H1 (cell line): ENCODE measurements around the gene RAP1A. TPM values are rescaled to one million over a fixed set of nuclear protein-coding genes. Genes with fewer than 3 reads are reported as not detected.

Source experiments
- CTCF ChIA-PET: fragments of 300-600 bp; sonication (Branson Sonifier 250); formaldehyde crosslinking; loops from one replicate; lab custom pipeline; 2021; ENCODE audit not compliant: partially characterized antibody; lab: Charles Lee
- POLR2A ChIA-PET: fragments of 300-600 bp; sonication (Branson Sonifier 250); formaldehyde crosslinking; loops from one replicate; lab custom pipeline; 2021; ENCODE audit warnings: inconsistent platforms; ENCODE audit not compliant: partially characterized antibody; lab: Charles Lee
- DNase-seq, 2 experiments: peaks; one replicate each; pipeline versions ENCODE4 v3.0.0 to v3.0.0-alpha.2; 2010 to 2022; ENCODE audit warnings: low spot score in 2 of 2, low read depth in 1 of 2, mixed read lengths in 1 of 2
- FAIRE-seq: peaks from 2 replicates; lab custom pipeline; 2011; peaks lifted over from hg19 to GRCh38; lab: Jason Lieb, UNC
- H2AFZ ChIP-seq: 2 replicates; pipeline ENCODE4 v1.8.1; 2012; ENCODE audit warnings: low read length, inconsistent platforms
- H2AK5ac ChIP-seq: 2 replicates; pipeline ENCODE4 v1.6.1; 2013; ENCODE audit warnings: low read depth, low read length
- H2BK120ac ChIP-seq: replicated peaks from 2 replicates; pipeline ENCODE3; 2013; ENCODE audit warnings: low read depth, low read length, inconsistent platforms
- H2BK12ac ChIP-seq: 2 replicates; pipeline ENCODE4 v1.6.1; 2013; ENCODE audit warnings: low read depth, low read length
- H2BK15ac ChIP-seq: 2 replicates; pipeline ENCODE4 v1.6.1; 2013; ENCODE audit warnings: low read length
- H2BK20ac ChIP-seq: 2 replicates; pipeline ENCODE4 v1.6.1; 2013; ENCODE audit warnings: low read length
- H2BK5ac ChIP-seq: 2 replicates; pipeline ENCODE4 v1.6.1; 2013; ENCODE audit warnings: low read depth, low read length
- H3K14ac ChIP-seq: 2 replicates; pipeline ENCODE4 v1.6.1; 2013; ENCODE audit warnings: inconsistent platforms; ENCODE audit not compliant: insufficient read length
- H3K18ac ChIP-seq: 2 replicates; pipeline ENCODE4 v1.6.1; 2013; ENCODE audit warnings: low read length; ENCODE audit errors: extremely low read depth
- H3K23ac ChIP-seq: 2 replicates; pipeline ENCODE4 v1.6.1; 2013; ENCODE audit warnings: inconsistent platforms; ENCODE audit not compliant: insufficient read length
- H3K23me2 ChIP-seq: 2 replicates; pipeline ENCODE4 v1.6.1; 2013; ENCODE audit warnings: low read depth, low read length
- H3K27ac ChIP-seq: 2 replicates; pipeline ENCODE4 v1.6.1; 2011; ENCODE audit warnings: low read depth, low read length, inconsistent platforms
- H3K27me3 ChIP-seq, 4 experiments: replicated peaks in 1 of 4; 1 replicate in 1 of 4; 2 replicates in 3 of 4; pipeline versions ENCODE4 v1.6.1 to v1.8.1; 2011 to 2013; ENCODE audit warnings: low read length in 3 of 4, mild to moderate bottlenecking in 3 of 4, inconsistent platforms in 2 of 4, mixed read lengths in 2 of 4, moderate library complexity in 1 of 4; ENCODE audit not compliant: control insufficient read depth in 3 of 4, insufficient read depth in 3 of 4; ENCODE audit errors: extremely low read depth in 1 of 4
- H3K36me3 ChIP-seq, 4 experiments: 2 replicates each; pipeline versions ENCODE4 v1.6.1 to v1.8.1; 2011 to 2013; ENCODE audit warnings: mild to moderate bottlenecking in 4 of 4, low read length in 3 of 4, moderate library complexity in 2 of 4, control low read depth in 1 of 4, inconsistent platforms in 1 of 4; ENCODE audit not compliant: insufficient read depth in 4 of 4, control insufficient read depth in 2 of 4
- H3K4ac ChIP-seq: replicated peaks from 2 replicates; pipeline ENCODE3; 2013; ENCODE audit warnings: low read length, low read depth, mixed read lengths, inconsistent platforms; ENCODE audit not compliant: insufficient read length
- H3K4me1 ChIP-seq, 4 experiments: replicated peaks in 1 of 4; 1 replicate in 1 of 4; 2 replicates in 3 of 4; pipeline versions ENCODE4 v1.6.1 to v1.8.1; 2011 to 2013; ENCODE audit warnings: low read length in 3 of 4, inconsistent platforms in 2 of 4, mixed read lengths in 1 of 4; ENCODE audit not compliant: insufficient read depth in 4 of 4, control insufficient read depth in 3 of 4
- H3K4me2 ChIP-seq, 2 experiments: 2 replicates each; pipeline versions ENCODE4 v1.6.1 to v1.8.1; 2011 to 2013; ENCODE audit warnings: low read depth in 2 of 2, low read length in 2 of 2, control low read depth in 1 of 2, inconsistent platforms in 1 of 2, mild to moderate bottlenecking in 1 of 2; ENCODE audit not compliant: insufficient read depth in 1 of 2
- H3K4me3 ChIP-seq, 4 experiments: fragments of 200-600, 300-600 bp in 1 of 4; sonication (generic), shearing (Covaris generic), sonication (Bioruptor Twin) in 1 of 4; 2 replicates each; pipeline versions ENCODE4 v1.5.1 to v1.8.1; 2011 to 2016; ENCODE audit warnings: low read length in 4 of 4, low read depth in 3 of 4, control low read depth in 2 of 4, inconsistent platforms in 2 of 4, mild to moderate bottlenecking in 2 of 4, mixed read lengths in 1 of 4, moderate library complexity in 1 of 4; ENCODE audit not compliant: insufficient read depth in 2 of 4; ENCODE audit errors: extremely low read depth in 1 of 4
- H3K56ac ChIP-seq: replicated peaks from 2 replicates; pipeline ENCODE3; 2013; ENCODE audit warnings: low read depth, mild to moderate bottlenecking, mixed read lengths, low read length, inconsistent platforms; ENCODE audit not compliant: insufficient read length
- H3K79me1 ChIP-seq: 2 replicates; pipeline ENCODE4 v1.6.1; 2013; ENCODE audit warnings: low read depth, low read length, control low read depth
- H3K79me2 ChIP-seq, 2 experiments: 2 replicates each; pipeline versions ENCODE4 v1.6.1 to v1.8.1; 2012 to 2013; ENCODE audit warnings: low read length in 2 of 2, mild to moderate bottlenecking in 2 of 2, inconsistent platforms in 1 of 2; ENCODE audit not compliant: insufficient read depth in 2 of 2, control insufficient read depth in 1 of 2
- H3K9ac ChIP-seq, 4 experiments: replicated peaks in 1 of 4; 1 replicate in 1 of 4; 2 replicates in 3 of 4; pipeline versions ENCODE4 v1.6.1 to v1.8.1; 2011 to 2013; ENCODE audit warnings: low read depth in 3 of 4, low read length in 3 of 4, control low read depth in 2 of 4, mild to moderate bottlenecking in 2 of 4, moderate library complexity in 2 of 4, inconsistent platforms in 1 of 4; ENCODE audit errors: extremely low read depth in 1 of 4
- H3K9me3 ChIP-seq, 2 experiments: 2 replicates each; pipeline versions ENCODE4 v1.6.1 to v1.8.1; 2012 to 2013; ENCODE audit warnings: mild to moderate bottlenecking in 2 of 2, moderate library complexity in 2 of 2, control low read depth in 1 of 2, inconsistent platforms in 1 of 2, low read depth in 1 of 2, low read length in 1 of 2, mixed read lengths in 1 of 2; ENCODE audit not compliant: insufficient read depth in 2 of 2
- H4K20me1 ChIP-seq, 2 experiments: replicated peaks in 1 of 2; 2 replicates each; pipeline versions ENCODE3 to v1.8.1; 2011 to 2013; ENCODE audit warnings: inconsistent platforms in 2 of 2, low read length in 2 of 2, mild to moderate bottlenecking in 1 of 2; ENCODE audit not compliant: insufficient read depth in 2 of 2, control insufficient read depth in 1 of 2
- H4K5ac ChIP-seq: 2 replicates; pipeline ENCODE4 v1.6.1; 2013; ENCODE audit warnings: low read length, low read depth, mixed read lengths, inconsistent platforms; ENCODE audit not compliant: insufficient read length
- H4K8ac ChIP-seq: 2 replicates; pipeline ENCODE4 v1.8.0; 2013; ENCODE audit warnings: mild to moderate bottlenecking, moderate library complexity, low read length, inconsistent platforms; ENCODE audit not compliant: insufficient read depth; ENCODE audit errors: extremely low read depth
- H4K91ac ChIP-seq: replicated peaks from 2 replicates; pipeline ENCODE3; 2013; ENCODE audit warnings: low read length, mixed read lengths, inconsistent platforms; ENCODE audit not compliant: insufficient read length
- BACH1 ChIP-seq: IDR thresholded peaks from 2 replicates; pipeline ENCODE4 v1.6.1; 2012; ENCODE audit warnings: low read length, improper control_type of control experiment
- GABPA ChIP-seq: IDR thresholded peaks from 2 replicates; pipeline ENCODE4 v1.6.1; 2011; ENCODE audit warnings: mild to moderate bottlenecking, low read length, moderate library complexity, borderline replicate concordance; ENCODE audit not compliant: insufficient read depth
- PHF8 ChIP-seq: fragments of 200-600 bp; sonication (generic); conservative IDR thresholded peaks from 2 replicates; pipeline ENCODE4 v1.7.1; 2012; ENCODE audit warnings: low read depth, mild to moderate bottlenecking, inconsistent platforms, low read length, moderate library complexity
- RFX5 ChIP-seq: IDR thresholded peaks from 2 replicates; pipeline ENCODE4 v1.6.1; 2011; ENCODE audit warnings: low read depth, low read length, improper control_type of control experiment, borderline replicate concordance
- RXRA ChIP-seq: IDR thresholded peaks from 2 replicates; pipeline ENCODE4 v1.6.1; 2011; ENCODE audit warnings: low read depth, mild to moderate bottlenecking, low read length, moderate library complexity; ENCODE audit not compliant: insufficient read depth
- WGBS, 2 experiments: shearing (Covaris generic) in 1 of 2; methylation state at CpG; one replicate each; pipeline versions ENCODE4 v1.1.6 to v1.1.7; 2013 to 2015; ENCODE audit warnings: low lambda C conversion rate in 2 of 2, mixed read lengths in 2 of 2, inconsistent platforms in 1 of 2, low coverage in 1 of 2, missing lambda C conversion rate in 1 of 2; ENCODE audit not compliant: insufficient replicate concordance in 2 of 2, insufficient coverage in 1 of 2, insufficient read length in 1 of 2; ENCODE audit errors: extremely low coverage in 1 of 2, missing lambda C conversion rate in 1 of 2; 5-methylcytosine and 5-hydroxymethylcytosine counted together
- polyA plus RNA-seq, 7 experiments: library from polyadenylated mRNA; depleted of rRNA in 3 of 7; stranded (reverse) in 5 of 7; unstranded in 2 of 7; fragments of >200 nt in 5 of 7; fragments of 200-250 nt in 2 of 7; gene quantifications; 1 replicate in 5 of 7; 2 replicates in 1 of 7; 4 replicates in 1 of 7; pipeline versions ENCODE4 v1.2.1 to v1.2.3, GENCODE V29; 2011 to 2013; ENCODE audit warnings: missing spikeins in 2 of 7, mixed read lengths in 2 of 7
- total RNA-seq: library from RNA; stranded (reverse); fragmentation: NEBNext Ultra II Directional; extraction: Animal tissue kit (Norgen Biotek cat#: 25700); gene quantifications from 2 replicates; pipeline ENCODE4 v1.2.1, GENCODE V29; 2021
- TF ChIP-seq, protein P1 (sequence below): IDR thresholded peaks from 2 replicates; pipeline ENCODE4 v1.6.1; 2012; ENCODE audit warnings: inconsistent platforms

Gene RAP1A
- total and polyA plus RNA-seq, 2 of the 8 experiments (the other 6 are each of a cell fraction or from before 2014, with no cell fraction given), result 10.9 to 35.8 TPM

DNA sequence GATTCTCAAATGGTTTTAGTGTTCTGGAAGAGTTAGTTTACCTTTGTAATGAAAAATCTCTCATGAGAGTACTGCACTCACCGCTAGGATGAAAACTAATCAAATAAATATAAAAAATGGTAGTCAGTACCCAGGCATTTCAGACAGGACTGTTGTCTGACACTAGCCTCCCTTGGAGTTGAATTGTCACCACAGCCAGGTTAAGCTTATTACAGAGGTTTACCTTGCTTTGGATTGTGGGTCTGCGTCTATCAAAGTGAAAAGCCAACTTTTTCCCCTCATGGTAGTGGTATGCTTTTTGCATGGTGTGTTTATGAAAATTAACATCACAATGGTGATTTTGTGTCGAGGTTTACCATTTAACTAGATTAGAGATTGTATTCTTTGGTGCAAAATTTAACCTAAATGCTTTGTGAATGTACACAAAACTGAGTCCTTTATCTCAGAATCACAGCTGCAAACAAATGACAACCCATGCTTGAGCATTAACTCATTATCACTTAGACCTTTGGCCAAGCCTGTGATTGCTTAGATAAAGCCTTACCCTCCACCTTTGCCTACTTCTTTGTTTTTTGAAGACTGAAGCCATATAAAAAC is 20.1 kb downstream of the RAP1A start:
- no peak overlapping the region for H3K18ac ChIP-seq
- no peak overlapping the region for H2AFZ ChIP-seq
- no peak overlapping the region for H2BK12ac ChIP-seq
- H3K27me3 ChIP-seq, result no peaks in the 10 kb centered on the region
- no peak overlapping the region for H2AK5ac ChIP-seq
- H3K9ac ChIP-seq, result no peak overlapping the region
- no peak overlapping the region for H4K91ac ChIP-seq
- FAIRE-seq, result peak; percentile 36
- TF ChIP-seq RFX5 (no peak), GABPA (no peak), RXRA (no peak), PHF8 (no peak), BACH1 (no peak)
- TF ChIP-seq, protein P1, sequence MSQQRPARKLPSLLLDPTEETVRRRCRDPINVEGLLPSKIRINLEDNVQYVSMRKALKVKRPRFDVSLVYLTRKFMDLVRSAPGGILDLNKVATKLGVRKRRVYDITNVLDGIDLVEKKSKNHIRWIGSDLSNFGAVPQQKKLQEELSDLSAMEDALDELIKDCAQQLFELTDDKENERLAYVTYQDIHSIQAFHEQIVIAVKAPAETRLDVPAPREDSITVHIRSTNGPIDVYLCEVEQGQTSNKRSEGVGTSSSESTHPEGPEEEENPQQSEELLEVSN, result no peak
- DNase-seq, result no peak
- H2BK120ac ChIP-seq, result no peak overlapping the region
- peaks cover 0 to 6% (median 2%) of the 10 kb centered on the region in 4 experiments; a peak in 2 of 7 replicates for H3K4me1 ChIP-seq
- H3K4me3 ChIP-seq, result no peak overlapping the region
- peaks cover 0 to 76% of the 10 kb centered on the region in 2 experiments; a peak in 2 of 4 replicates for H3K79me2 ChIP-seq
- no peaks in the 10 kb centered on the region for H3K23me2 ChIP-seq
- no peak overlapping the region for H3K4ac ChIP-seq
- H3K14ac ChIP-seq, result no peak overlapping the region
- no peak overlapping the region for H2BK15ac ChIP-seq
- no peak overlapping the region for H3K4me2 ChIP-seq
- no peak overlapping the region for H4K8ac ChIP-seq
- no peak overlapping the region for H4K5ac ChIP-seq
- no peaks in the 10 kb centered on the region for H3K9me3 ChIP-seq
- H2BK20ac ChIP-seq, result no peak overlapping the region
- H4K20me1 ChIP-seq, result peaks cover 2% of the 10 kb centered on the region in 2 experiments
- no peak overlapping the region for H2BK5ac ChIP-seq
- no peaks in the 10 kb centered on the region for H3K36me3 ChIP-seq
- no peak overlapping the region for H3K56ac ChIP-seq
- CTCF ChIA-PET, result interaction anchor here (1.0 kb wide), 1 partner anchor 137 kb away, joined by 3 read pairs; the partner anchor contains the start of genes ADORA3 and TMIGD3
- POLR2A ChIA-PET, result no interaction called here
- no peaks in the 10 kb centered on the region for H3K79me1 ChIP-seq
- H3K27ac ChIP-seq, result no peak overlapping the region
- H3K23ac ChIP-seq, result no peak overlapping the region
- 64% methylated on average over 3 of the region's 3 CpGs; no CpG with 5 or more reads in 1 of the 2 experiments for WGBS, 2 experiments
